GM19372 (cell line): ENCODE results near the gene TENM4.
"Not testable (repeated sequence)": the region's sequence is repeated elsewhere in the genome, so short reads cannot be mapped to it uniquely, and the experiment has no call there.

ENCODE experiments used
- ATAC-seq: cut with Tn5 transposase; IDR thresholded peaks from one replicate; pipeline ENCODE4 v1.9.1; 2021; ENCODE audit warnings: mild to moderate bottlenecking, low read depth, moderate library complexity; ENCODE audit not compliant: unreplicated experiment

Gene TENM4

GRCh38 chr11:79227308-79227707, 213.5 kb downstream of the TENM4 start:
- ATAC-seq = no peak

GRCh38 chr11:79226126-79226525, 214.7 kb downstream of the TENM4 start:
- ATAC-seq = no peak

- not testable (repeated sequence) for ATAC-seq
Observed at GRCh38 chr11:79222163-79222562, 218.7 kb downstream of the TENM4 start.

DNA sequence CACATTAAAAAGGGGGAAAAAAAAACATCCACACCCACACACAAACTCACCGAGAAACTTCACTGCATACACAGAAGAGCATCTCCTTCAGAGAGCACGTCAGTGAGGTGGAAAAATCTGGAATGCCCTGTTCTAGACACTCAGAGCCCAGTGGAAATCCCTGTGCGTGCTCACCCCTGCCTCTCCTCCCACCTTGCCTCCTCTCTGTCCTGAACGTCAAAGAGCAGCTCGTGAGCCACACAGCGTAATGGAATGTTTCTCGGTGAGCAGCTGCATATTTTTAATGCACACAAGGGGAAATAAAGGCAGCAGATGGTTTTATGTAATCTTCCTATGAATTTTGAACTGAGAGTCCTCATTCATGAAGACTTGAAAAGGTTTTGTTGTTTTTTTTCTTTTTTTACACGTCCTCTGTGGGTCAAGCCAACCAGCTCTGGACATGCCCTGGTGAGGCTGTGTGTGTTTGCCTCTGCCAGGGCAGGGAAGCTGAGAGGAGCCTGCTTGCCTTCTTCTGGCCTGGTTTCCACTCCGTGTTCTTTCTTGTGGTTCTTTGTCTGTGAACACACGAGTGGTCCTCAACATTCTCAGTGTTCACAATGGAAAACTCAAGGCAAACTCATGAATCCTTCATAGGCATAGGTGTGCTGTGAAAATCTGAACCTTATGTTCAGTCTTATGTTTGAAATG, 219.2 kb downstream of the TENM4 start:
- no peak for ATAC-seq

DNA sequence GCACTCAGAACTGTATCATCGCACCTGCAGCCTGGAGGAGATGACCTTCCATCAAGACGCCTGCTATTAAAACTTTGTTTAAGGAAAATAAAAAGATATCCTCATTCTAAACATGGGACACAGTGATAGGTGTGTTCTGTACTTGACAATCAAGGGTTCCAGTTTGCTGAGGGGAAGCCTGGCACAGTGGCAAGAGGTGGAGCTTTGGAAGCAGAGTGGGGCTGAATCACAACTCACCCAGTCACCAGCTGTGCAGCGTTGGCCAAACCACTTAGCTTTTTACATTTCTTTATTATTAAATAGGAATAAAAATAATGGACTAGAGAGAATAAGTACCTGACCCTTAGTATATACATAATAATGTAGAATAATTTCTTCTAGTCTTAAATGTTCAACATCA, 220.7 kb downstream of the TENM4 start:
- no peak for ATAC-seq

DNA sequence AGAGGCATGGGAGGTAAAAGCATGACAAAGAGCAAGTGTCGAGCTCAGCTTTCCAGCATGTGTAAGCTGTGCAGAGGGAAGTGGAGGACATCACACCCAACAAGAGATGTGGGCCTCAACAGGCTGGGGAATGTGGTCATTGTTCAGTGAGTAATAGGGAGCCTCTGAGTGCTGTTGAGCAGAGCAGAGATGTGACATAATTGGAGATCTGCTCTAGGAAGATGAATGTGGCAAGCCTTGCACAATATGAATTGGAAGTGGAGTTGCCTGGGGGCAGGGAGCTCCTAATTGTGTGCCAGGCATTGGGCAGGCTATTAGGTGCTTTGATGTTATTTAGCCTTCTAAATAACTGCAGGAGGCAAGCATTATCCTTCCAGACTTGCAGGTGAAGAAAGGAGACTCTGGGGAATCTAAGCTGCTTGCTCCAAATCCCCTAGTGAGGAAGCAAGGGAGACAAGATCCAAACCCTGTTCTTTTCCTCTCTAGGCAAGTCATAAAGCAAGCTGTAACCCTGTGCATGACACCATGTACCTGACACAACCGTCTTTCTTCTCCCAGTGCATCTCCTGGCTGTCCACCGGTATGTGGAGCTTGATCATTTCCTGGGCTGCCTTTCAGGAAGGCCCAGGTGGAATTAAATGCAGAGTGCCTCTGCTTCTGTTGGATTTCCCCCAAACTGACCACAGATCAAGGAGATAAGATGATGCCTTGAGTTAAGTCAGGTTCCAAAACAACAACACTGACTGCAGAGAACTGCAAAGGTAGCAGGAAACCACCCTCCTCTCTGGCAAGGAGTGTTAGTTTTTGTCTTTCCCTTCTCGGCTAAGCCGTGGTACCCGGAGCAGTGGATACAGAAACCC, 221.4 kb downstream of the TENM4 start:
- ATAC-seq = no peak

- no peak for ATAC-seq
Observed at GRCh38 chr11:79212741-79213190, 228.1 kb downstream of the TENM4 start.

DNA sequence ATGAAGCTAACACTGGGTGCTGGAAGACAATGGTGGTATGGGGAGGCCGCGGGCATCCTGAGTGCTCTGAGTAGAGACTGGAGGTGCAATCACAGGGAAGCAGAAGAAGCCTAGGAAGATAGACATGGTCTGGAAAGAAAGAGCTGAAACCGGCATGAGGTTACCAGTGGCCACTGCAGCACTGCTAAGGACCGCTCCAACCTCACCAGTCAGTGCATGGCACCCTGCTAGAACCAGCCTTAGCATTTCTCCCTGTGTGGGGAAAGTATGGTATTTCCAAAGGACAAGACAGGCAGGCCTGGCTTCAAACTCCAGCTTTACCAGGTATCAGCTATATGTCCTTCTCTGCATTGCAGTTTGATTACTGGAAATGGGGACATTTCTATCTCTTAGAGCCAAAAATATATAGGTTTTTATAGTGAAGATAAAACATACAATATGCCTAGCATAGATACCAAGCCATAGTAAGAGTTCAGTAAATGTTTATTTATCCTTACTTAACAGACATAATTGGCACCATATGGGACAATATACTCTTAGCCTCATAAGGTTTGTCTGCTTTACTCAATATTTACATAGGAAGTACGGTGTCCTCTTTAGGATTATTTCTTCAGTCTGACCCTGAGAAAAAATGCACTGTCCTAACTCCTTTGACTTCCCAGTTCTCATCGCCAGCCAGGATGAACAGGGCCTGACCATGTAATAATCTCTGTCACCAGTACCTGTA, 231.1 kb downstream of the TENM4 start:
- no peak for ATAC-seq

DNA sequence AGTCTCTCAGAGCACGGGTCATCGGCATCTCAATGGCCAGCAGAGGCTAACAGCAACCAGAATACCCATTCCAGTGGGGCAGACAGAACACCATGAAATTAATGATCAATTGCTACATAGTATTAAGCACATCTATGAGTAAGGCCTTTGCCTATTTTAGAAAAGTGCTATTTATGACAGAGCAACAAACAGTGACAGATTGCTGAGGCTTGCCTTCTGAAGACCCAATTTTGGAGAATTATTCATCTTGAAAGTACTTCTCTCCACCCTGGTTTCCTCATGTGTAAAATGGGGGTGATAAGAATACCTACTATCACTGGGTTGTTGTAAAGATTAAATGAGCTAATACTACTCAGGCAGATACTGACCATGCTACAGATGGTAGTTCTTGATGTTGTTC, 232.7 kb downstream of the TENM4 start:
- peak; percentile 52 for ATAC-seq

DNA sequence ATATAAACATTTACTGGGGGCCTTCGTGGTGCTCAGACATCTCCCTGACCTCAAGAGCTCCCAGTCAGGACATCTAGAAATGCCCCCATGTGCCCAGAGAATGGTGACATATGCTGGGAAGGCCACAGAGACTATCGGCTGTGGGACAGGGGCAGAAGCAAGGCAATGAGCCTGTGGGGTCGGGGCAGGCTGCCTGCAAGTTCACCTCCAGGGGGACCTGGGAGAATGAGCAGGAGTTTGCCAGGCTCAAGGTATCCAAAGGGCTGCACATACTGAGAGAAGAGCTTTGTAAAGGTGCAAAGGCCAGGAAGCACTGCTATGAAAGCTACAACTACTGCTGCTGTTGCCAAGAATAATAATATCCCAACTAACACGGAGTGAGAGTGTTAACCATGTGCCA, 233.9 kb downstream of the TENM4 start:
- ATAC-seq = no peak

- no peak for ATAC-seq
Observed at GRCh38 chr11:79205786-79206185, 235.0 kb downstream of the TENM4 start.

- no peak for ATAC-seq
Observed at GRCh38 chr11:79201677-79202347, 239.0 kb downstream of the TENM4 start.

DNA sequence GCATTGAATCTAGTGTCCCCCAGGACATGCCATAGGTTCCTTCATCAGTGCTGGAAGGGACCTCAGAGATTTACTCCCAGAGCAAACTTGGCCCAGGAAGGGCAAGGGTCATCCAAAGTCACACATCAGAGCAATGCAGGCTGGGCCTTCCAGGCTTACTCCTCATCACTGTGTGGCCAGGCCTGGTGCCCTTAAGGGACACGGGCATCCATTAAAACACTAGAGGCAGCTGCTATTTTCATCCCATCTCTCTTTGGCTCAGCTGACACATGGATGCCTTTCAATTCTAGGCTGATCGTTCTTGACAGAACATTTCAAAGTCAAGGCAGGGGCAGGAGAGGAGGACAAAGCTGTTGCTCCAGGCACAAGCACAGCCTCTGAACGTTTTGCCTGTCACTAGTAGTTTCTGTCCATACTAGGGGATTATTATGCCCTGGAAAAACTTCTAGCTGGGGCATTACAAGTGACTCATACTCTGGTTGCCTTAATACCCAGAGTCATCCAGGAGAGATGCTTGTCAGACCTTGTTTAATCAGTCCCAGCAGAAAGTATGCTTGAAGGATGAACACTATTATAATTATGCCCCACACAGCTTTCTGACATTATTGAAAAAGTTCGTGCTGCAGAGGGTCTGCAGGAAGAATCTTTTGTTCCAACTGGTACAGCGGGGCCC, 240.3 kb downstream of the TENM4 start:
- no peak for ATAC-seq

DNA sequence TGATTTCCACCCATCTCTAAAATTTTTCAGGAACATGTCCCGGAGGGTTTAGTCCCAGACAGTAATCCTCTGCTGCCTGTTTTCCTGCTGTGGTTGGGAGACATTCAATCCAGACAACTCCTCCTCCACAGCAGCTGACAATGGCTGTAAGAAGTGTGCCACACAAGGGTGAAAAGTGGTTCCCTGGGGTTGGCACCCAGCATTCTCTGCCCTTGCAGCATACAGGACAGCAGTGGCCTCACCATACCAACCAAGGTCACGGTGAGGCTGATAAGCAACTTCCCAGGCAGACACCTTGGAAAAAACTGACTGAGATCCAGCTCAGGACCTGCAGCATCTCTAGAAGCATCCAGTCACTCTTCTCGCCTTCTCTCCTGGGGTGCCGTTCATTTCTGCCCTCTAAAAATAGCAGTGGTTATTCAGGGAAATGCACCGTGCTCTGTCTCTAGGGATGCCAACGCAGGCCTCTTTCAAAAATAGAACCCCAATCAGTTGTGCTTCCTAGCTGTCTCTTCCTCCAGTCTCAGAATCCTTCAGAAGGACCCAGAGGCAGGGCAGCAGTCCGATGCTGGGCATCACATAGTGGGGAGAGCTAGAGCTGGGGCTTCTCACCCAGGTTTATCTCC, 241.0 kb downstream of the TENM4 start:
- no peak for ATAC-seq

GRCh38 chr11:79198898-79199250, 242.0 kb downstream of the TENM4 start:
- ATAC-seq = no peak

DNA sequence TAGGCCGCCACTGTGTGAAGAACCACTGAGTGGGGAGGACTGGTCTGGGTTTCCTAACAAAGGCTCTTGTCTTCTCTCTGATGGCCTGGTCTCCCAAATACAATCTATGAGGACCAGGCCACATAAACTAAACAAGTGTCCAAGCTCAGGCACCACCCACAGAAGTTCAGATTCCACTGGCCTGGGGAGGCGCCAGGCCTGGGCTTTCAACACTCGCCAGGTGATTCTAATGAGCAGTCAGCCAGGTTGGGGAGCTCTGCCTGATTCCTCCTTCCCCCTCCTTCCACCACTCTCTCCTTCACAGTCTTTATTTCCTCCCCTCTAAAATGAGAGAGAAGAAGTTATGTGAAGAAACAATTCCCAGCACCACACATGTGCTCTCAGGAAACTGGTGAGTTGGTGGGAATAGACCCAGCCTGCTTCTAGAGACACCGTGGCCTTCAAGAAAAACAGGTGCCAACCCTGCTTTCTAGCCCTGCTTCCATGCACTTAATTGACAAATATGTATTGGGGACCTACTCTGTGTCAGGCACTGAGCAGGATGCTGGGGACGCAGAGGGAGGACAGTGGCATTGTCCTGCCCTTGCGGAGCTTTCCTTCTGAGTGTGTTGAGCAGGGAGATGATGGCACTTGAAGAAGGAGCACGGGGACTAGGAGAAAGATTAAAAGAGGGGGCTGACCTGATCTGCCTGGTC, 242.5 kb downstream of the TENM4 start:
- ATAC-seq = no peak

GRCh38 chr11:79196950-79197349, 243.9 kb downstream of the TENM4 start:
- ATAC-seq = no peak

DNA sequence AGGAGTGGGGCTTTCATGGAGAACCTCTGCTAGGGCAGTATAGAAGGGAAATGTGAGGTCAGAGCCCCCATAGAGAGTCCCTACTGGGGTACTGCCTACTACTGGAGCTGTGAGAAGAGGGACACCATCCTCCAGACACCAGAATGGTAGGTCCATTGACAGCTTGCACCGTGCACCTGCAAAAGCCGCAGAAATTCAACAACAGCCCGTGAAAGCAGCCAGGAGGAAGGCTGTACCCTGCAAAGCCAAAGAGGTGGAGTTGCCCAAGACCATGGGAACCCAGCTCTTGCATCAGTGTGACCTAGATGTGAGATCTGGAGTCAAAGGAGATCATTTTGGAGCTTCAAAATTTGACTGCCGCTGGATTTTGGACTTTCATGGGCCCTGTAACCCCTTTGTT, 245.6 kb downstream of the TENM4 start:
- no peak for ATAC-seq

GRCh38 chr11:79193663-79194310, 247.0 kb downstream of the TENM4 start:
- ATAC-seq = no peak
